GM19455 (cell line): ENCODE measurements around the gene JAML.

Source experiments
- ATAC-seq: cut with Tn5 transposase; IDR thresholded peaks from one replicate; pipeline ENCODE4 v1.9.1; 2021; ENCODE audit not compliant: unreplicated experiment

JAML gene

DNA sequence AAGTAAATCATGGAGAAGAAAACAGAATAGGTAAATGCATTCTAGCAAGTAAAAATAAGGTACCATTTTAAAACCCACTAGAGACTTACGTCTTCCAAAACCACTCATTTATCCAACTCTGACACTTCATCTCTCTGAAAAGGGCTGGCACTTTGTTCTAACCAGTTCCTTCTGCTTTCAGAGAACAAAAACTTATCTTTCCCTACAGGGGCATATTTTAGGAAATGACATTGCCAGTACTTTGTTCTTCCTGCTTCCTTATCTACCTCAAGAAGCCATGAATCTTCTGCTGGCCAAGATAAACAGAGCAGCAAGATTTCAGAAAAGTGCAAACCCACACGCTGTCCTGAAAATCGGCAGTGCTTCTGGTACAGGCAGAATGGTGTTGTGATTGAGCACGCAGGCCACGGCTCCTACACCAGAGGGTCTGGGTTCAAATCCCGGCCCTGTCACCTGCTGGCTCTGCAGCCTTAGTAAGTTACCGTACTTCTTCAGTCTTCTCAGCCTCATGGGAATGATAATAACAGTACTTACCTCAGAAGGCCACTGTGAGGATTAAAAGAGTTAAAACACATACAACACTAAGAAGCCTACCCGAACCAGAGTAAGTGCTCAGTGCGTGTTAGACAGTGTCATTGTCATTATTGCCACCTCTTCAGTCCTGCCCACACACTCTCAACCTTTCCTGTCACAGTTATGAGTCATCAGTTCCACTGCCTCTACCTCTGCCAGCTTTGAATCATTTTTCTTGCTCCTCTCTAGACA, 16.4 kb upstream of the JAML start:
- peak; percentile 71 for ATAC-seq

DNA sequence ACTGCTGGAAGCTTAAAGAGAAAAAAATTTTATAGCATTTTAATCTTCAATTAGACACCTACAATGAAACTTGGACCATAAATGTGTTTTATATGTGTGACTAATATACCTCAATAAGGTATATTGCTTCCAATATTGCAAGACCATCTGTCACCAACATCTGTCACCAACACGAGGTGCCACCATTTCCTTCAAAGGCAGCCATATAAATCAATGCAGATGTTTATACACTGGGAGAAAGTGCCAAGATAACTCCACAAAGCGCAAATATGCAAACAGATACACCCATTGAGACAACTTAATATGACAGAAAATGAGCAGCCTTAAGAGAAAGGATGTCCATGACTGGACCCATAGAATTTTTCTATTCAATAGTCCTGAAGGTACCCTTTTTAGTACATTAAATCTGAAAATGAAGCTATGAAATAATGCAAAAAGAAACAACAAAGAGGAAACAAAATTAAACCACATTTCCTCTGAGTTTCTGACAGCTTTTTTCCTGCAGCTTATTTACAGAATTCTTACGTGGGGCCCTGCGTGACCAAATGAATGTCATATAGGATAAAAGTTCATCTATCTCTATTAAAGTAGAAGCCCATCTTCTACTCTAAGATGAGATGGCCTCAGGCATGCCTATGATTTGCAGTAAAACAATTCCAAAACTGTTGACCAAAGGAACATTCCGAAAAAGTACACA, 14.8 kb upstream of the JAML start:
- ATAC-seq, result no peak

DNA sequence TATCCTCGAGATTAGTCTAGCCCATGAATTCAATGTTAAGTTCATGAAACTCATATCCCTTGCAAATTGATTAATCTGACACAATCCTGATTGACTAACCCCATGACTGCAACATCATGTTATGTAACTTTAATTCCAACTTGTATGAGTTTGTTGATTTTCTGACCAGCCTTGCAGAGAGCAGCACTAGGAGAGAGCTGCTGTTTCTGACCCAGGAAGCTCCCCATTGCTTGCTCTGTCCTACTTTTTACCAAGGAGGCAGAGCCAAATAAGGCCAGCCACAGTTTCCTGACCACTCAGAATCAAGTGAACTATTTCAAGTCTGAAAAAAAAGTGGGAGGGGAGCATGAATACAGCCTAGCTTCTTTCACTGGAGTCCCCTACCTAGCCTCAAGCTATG, 14.1 kb upstream of the JAML start:
- ATAC-seq, result no peak

DNA sequence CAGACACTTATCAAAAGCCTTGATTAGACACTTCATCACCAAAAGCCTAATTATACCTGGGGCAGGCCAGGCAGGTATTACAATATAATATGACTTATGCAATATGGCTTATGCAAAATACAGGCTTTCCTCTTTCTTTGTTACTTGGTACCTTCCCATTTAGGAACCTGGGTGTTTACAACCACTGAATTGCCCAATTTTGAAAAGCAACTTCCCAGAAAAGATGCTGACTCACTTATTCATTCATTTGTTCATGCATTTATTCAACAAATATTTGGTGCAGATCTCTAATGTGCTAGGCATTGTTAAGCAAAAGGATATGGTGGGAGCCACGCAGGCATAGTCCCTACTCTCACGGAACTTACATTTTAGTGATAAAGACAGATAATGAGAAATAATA, 13.6 kb upstream of the JAML start:
- ATAC-seq, result no peak

DNA sequence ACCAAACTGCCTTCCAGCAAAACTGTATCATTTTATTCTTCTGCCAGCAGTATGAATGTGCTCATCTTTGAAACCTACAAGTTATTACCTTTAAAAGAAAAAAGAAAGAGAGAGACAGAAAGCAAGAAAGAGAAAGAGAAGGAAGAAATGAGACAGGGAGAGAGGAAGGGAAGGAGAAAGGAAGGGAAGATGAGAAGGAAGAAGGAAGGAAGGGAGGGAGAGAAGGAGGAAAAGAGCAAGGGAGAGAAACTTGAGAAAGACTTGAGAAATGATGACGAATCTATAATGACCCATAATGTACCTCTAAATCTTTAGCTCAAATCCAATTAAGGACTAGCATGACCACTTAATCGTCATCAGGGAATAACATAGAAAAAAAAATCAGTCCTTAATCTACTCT, 11.4 kb upstream of the JAML start:
- no peak for ATAC-seq

DNA sequence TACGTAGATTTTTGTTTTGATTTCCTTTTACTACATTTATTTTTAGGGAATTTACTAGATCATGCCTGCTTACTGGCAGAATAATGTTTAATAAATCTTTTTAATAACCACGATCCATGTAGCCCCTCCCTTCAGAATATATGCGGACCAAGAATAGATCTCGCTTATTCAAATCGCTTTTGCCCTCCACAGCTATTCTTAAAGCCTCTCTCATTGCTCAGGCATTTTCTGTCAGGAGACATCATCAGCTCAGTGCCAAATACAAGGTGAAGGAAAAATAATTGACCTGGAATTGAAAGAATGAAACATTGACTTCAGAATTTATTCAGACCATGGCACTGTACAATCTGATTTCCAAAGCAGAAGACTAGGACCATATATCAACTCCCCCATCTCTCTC, 10.0 kb upstream of the JAML start:
- ATAC-seq, result no peak

DNA sequence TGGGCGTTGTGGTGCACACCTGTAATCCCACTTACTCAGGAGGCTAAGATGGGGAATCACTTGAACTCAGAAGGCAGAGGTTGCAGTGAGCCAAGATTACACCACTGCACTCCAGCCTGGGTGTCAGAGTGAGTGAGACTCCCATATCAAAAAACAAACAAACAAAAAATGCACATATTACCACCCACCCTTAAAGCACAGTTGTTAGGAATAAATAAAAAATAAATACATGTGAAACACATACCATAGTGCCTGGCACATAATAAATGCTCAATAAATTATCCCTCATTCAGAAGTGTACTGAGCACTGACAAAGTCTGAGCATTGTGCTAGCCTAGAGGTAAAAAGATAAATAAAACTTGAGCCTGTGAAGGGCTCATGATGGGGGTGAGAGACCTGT, 9.0 kb upstream of the JAML start:
- no peak for ATAC-seq

DNA sequence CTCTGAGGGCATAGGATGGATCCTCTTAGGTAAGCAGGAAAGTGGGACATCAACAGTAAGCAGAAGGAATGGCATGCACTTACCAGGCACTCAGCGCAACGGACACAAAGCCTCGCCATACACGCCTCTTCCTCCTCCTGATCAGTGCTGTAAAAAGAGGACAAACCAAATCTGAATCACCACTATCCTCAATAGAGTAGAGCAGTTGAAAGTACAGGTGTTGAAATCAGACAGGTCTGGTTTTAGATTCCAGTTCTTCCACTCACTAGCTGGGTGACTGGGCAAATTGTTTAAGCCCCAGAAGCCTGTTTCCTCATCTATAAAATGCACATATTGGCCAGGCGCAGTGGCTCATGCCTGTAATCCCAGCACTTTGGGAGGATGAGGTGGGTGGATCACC, 8.6 kb upstream of the JAML start:
- ATAC-seq, result no peak

DNA sequence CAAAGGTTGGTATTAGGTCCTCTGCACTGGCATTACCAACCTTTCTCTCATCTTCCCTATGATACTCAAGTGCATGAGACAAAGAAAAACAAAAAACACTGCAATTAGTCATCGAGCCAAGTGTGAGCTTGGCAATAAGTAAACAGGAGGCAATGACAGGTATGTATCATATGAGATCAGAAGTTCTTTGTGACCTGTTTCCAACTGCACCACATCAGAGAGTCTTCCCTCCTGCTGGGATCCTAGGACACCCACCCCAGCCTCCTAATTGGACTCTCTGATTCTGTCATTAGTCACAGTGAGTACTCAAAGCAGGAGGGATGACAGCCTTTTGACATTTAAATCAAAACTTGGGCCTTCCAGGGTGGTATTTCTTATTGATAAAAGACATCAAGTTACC, 7.8 kb upstream of the JAML start:
- no peak for ATAC-seq

DNA sequence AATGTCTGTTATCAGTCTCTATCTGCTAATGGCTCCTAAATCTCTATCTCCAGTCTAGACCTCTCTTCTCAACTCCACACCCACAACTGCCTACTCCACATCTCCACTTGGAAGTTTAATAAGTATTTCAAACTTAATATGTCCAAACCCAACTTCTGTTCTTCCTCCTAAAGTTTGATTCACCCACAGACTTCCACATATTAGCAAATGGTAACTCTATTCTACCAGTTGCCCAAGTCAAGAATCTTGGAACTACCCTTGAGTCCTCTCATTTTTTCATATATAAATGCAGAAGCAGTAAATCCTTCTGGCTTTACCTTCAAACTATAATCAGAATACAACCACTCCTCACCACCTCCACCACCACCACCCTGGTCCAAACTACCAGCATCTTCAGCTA, 6.7 kb upstream of the JAML start:
- no peak for ATAC-seq

DNA sequence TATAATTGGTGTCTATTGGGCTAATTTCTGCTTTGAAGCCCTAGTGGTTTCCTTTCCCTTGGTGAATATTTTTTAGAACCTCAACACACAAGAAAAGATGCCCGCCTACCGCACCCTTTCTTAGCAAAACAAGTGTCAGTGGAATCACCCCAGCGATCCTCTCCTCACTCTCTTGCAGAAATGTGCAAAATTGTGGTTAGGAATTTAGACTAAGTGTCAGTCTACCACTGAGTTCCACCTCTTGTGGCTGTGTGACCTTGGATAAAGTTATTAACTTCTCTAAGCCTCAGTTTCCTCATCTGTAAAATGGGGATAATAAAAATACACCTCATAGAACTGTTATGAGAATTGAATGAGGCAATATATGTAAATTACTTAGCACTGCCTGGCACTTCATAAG, 5.3 kb upstream of the JAML start:
- no peak for ATAC-seq

DNA sequence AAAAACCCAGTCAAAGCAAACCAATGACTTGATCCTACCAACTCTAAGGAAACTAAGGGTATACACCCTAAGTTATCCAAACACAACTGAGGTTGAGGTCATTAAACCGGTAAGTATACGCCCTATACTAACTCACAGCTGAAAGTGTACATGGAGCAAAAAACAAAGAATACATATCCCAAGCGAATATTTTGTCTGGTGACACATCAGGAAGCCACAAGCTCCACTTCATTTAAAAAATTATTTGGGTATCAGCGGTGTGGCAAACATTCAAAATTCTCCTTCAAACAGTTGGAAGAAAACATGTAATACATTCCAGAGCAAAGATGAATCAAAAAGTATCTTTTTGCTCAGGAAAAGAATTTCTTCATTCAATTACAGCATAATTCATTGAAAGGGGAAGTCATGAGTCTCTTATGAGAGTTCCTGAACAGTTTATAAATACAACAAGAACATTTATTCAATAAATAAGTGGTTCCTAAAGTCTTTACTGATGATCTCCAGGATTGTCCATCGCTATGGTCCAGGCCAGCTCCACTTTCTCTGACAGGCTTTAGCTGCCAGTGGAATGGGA, 4.5 kb upstream of the JAML start:
- ATAC-seq, result no peak

DNA sequence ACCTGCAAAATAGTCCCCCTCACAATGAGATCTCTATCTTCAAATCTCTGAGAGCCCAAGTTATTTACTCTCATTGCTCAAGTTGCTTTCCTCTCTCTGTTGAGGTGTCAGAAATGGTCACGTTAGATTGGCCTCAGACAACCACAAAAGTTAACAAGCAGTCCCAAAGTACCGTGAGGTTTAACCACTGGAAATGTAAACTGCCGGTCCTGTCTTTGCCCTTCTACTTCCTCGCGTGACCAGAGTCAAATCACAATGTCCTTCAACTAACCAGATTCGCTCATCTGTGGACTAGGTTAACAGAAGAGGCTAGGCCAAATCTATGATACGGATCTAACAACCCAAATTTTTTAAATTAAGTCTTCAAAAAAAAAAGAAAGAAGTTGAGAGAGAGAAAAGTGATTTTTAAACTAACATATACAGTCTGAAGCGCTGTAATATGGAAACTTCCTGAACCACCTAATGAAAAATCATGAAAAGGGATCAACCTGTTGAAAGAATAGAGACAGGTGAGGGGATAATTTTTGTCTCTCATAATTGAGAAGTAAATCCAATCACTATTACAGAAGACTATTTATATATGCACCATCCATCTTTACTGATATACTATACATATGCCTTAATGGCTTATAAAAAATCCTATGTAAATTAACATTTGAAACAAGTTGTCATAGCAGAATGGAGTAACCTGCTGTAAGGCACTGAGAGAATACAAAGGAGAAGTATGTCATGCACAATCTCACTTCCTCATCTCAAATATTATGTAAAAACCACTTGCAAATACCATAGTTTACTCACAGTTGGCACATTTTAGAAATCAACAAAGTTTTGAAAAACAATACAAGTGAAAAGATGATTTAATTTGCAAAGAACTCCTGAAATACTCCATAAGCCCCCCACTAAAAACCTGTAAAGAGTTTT, 3.3 kb upstream of the JAML start:
- no peak for ATAC-seq

DNA sequence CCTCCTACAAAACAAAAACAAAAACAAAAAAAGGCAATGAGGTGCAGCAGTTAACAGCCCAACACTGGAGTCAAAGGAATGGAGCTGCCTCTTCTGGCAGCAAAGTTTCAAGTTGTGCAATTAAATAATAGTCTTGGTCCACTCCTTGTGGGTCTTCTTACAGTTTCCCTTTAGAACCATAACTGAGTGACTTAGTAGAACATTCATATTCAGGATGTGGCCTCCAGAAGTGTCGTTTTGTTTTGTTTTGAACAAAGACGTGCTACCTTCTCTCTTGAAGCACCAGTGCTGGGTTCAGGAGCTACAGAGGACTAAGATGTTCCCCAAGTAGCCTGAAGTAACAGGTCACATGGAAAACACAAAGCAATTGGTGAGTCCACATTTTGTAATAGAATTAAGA, 2.0 kb upstream of the JAML start:
- ATAC-seq, result no peak

DNA sequence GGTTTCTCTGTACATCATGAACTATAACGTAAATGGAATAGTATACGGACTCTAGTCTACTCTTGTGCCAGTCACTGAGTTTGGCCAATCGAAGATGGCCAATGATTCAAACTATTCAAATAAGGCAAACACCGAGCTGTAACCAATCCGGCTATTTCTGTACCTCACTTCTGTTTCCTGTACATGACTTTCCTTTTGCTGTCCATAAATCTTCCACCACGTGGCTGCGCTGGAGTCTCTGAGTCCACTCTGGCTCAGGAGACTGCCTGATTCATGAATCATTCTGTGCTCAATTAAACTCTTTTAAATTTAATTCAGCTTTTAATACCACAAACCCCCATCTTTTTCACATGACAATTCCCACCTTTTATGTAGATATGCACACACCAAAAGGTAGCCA, 1.5 kb upstream of the JAML start:
- no peak for ATAC-seq

DNA sequence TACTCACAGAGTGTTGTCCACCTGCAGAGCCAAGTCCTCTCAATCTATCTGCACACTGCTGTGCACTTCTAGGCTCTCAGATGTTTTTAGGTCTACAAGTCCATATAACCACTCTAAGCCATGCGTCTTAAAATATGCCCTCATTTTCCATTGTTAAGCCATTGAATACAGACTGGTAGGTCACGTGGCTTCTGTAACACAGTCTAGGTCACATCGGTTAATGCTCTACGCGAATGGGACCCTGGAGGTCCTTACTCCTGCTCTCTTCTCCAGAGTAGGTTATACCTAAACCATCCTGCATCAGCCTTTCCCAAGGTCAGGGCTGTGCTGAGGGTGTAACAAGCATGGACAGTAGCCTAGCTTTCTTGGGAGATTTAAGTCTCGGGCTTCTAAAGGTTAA, 819 bp downstream of the JAML start:
- ATAC-seq, result no peak

DNA sequence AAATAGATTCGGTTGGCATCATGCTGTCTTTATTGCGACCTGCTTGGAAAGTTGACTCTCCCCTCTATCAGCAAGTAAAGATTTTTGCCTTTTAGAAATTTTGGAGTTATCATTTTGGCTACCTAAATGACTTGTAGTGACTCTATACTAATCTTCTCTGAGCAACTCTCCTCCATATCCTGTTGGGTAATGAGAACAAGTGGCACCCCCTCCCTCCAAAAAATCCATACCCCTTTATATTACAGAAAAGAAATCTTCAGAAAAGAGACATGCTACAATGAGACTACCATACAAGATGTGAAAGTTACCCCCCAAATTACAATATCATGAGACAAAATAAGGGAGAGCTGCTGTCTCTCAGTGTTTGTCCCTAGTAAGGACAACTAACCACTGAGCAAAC, 1.2 kb downstream of the JAML start:
- no peak for ATAC-seq

DNA sequence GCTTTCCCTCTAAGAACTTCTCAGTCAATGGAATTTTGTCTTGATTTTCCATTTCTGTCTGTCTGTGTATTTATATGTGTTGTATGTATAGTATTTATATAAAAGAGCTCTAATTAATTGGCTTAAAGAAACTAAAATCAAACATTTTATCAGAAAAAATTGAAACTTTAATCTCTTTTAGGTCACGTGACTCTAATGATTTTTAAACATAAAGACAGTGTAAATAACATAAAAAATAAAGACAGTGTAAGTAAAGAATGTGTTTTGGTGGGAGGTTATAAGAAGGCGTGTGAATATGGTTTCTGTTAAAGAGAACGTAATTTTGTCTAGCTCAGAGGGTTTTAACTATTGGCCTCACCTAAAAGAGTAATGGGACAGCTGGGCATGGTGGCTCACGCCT, 2.4 kb downstream of the JAML start:
- ATAC-seq, result no peak

DNA sequence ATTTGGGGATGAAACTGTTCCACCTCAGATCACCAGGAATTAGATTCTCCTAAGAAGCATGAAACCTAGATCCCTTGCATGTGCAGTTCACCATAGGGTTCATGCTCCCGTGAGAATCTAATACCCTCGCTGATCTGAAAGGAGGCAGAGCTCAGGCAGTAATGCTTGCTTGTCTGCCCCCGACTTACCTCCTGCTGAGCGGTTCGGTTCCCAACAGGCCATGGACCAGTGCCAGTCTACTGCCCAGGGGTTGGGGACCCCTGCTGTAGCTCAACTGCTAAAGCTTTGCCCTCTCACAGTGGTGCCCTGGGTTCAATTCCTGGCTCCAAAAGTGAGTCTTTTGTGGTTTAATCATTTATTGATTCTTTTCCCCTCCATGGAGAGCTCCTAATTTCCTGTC, 3.4 kb downstream of the JAML start:
- no peak for ATAC-seq

DNA sequence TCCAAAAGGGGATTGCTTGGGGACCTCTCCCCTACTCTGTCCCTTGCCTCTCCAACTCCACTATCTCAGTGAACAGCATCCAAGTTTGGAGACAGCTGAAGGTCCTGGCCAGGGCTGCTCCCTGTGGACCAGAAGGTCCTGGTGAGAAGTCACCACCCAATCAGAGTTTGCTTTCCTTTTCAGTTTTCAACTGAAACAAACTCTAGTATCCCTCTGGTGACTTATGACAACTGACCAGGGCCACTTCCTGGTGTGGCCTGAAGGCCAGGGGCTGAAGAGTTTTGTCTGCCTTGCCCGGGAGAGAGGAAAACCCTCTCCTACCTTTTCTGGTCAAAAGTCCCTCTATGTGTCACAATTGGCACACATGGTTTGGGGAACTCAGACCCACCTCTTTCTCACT, 5.1 kb downstream of the JAML start:
- ATAC-seq, result no peak

DNA sequence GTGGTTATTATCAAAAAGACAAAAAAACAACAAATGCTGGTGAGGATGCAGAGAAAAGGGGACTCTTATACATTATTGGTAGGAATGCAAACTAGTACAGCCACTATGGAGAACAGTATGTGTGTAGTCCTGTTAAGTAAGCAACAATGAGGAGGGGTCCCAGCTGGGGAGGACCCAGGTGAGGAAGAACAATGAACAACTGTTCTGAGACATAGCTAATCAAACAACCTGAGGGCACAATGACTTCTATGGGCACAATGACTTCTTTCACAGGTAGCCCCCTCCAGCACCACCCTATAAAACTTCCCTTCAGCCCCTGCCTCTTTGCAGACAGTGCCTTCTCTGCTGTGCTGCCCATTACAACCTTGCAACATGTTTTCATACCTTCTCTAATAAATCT, 5.6 kb downstream of the JAML start:
- no peak for ATAC-seq

DNA sequence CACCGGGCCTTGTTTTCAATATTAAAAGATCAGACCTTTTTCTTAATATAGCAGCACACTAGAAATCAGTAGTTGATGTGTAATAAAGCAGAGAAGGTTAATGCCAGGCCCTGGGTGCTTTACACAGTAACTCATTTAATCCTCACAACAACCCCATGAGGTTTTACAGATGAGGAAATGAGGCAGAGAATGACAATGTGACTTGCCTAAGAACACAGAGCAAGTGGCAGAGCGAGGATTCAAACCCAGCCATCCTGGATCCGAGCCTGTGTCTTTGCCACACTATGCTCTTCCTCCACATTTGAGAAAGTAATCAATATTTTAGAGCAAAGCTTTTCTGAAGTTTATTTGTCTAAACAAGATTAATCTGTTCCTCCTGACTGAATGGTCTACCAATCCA, 7.2 kb downstream of the JAML start:
- ATAC-seq, result no peak
